ENCODE results near the gene MAFG. TPM values are rescaled to one million over a fixed set of nuclear protein-coding genes. Genes with fewer than 3 reads are reported as not detected.

Gene MAFG
- total RNA-seq, 1 donor from 2014 or later: 23.6 TPM

DNA sequence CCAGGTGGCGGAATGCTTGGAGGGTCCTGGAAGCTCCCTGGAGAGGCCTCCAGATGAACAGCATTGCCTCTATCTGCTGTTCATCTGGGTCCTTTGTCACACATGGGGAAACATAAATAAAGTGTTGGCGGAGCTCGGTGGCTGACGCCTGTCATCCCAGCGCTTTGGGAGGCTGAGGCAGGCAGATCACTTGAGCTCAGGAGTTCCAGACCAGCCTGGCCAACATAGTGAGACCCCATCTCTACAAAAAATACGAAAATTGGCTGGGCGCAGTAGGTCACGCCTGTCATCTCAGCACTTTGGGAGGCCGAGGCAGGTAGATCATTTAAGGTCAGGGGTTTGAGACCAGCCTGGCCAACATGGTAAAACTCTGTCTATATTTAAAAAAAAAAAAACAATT is 17.3 kb upstream of the MAFG start:
- Mint-ChIP-seq H3K27me3 (ENCODE audit: unreplicated experiment) (peaks cover 3% of the 10 kb centered on the region), H3K9me3 (ENCODE audit: unreplicated experiment) (no peaks in the 10 kb centered on the region), H3K4me3 (ENCODE audit: unreplicated experiment) (no peak overlapping the region), H3K27ac (ENCODE audit: unreplicated experiment) (no peak overlapping the region), H3K36me3 (ENCODE audit: low read depth, unreplicated experiment) (no peaks in the 10 kb centered on the region), H3K4me1 (ENCODE audit: unreplicated experiment) (no peaks in the 10 kb centered on the region)
- DNase-seq (ENCODE audit: low spot score): no peak
- no peak for TF ChIP-seq CTCF (IDR thresholded peaks at IDR 0.05; ENCODE audit: unreplicated experiment)

DNA sequence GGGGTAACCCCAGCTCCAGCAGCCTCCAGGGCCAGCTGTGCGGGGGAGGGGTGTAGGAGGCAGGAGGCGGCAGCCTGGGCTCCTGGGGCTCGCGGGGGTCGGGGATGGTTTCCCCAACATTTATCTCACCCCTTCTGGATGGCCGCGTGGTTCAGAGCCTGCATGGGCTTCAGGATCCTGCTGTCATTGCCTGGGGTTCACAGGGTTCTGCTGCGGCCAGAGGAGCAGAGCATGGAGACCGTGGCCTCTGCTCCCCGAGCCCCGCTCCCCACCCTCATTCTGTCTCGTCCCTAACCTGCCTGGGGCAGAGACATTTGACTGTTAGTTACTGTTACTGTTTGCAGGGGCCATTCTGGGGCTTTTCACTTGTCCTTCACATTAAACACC is 14.6 kb upstream of the MAFG start:
- no peak for DNase-seq (ENCODE audit: low spot score)
- H3K9me3 Mint-ChIP-seq (ENCODE audit: unreplicated experiment): no peaks in the 10 kb centered on the region
- no peaks in the 10 kb centered on the region for H3K36me3 Mint-ChIP-seq (ENCODE audit: low read depth, unreplicated experiment)
- peaks cover 7% of the 10 kb centered on the region for H3K4me1 Mint-ChIP-seq (ENCODE audit: unreplicated experiment)
- no peak overlapping the region for H3K27ac Mint-ChIP-seq (ENCODE audit: unreplicated experiment)
- no peak overlapping the region for H3K4me3 Mint-ChIP-seq (ENCODE audit: unreplicated experiment)
- no peak for TF ChIP-seq CTCF (IDR thresholded peaks at IDR 0.05; ENCODE audit: unreplicated experiment)
- H3K27me3 Mint-ChIP-seq (ENCODE audit: unreplicated experiment): peaks cover 11% of the 10 kb centered on the region

DNA sequence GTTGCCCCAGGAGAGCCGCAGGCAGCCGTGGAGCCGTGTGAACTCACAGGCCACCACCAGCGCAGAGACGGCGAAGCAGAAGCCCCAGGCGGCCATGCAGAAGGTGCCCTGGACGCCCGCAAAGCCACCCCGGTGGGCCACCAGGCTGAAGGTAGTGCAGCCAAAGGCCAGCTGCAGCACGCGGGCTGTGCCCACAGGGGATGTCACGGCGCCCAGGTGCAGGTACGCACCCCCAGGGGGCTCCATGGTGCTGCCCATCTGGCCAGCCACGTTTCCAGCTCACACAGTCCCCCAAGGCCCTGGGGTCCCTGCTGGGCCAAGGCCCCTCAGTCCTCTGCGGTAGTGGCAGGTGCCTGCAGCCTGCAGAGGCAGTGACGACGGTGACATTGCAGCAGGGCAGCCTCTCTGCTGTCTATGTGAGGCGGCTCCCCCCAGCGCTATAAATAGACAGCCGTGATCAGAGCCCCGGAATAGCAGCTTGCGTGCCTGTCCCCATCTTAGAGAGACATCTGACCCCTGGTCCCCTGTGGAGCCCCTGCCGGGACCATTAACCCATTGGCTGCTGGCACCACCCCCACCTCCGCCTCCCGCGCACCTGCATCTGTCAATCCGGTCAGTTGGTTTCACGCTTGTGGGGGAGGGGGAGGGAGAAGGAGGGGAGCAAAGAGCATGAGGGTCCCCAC is 14.1 kb upstream of the MAFG start:
- H3K36me3 Mint-ChIP-seq (ENCODE audit: low read depth, unreplicated experiment): no peaks in the 10 kb centered on the region
- H3K27me3 Mint-ChIP-seq (ENCODE audit: unreplicated experiment): peaks cover 10% of the 10 kb centered on the region
- peaks cover 7% of the 10 kb centered on the region for H3K4me1 Mint-ChIP-seq (ENCODE audit: unreplicated experiment)
- no peak for TF ChIP-seq CTCF (IDR thresholded peaks at IDR 0.05; ENCODE audit: unreplicated experiment)
- H3K9me3 Mint-ChIP-seq (ENCODE audit: unreplicated experiment): no peaks in the 10 kb centered on the region
- no peak for DNase-seq (ENCODE audit: low spot score)
- no peak overlapping the region for H3K27ac Mint-ChIP-seq (ENCODE audit: unreplicated experiment)
- H3K4me3 Mint-ChIP-seq (ENCODE audit: unreplicated experiment): no peak overlapping the region

DNA sequence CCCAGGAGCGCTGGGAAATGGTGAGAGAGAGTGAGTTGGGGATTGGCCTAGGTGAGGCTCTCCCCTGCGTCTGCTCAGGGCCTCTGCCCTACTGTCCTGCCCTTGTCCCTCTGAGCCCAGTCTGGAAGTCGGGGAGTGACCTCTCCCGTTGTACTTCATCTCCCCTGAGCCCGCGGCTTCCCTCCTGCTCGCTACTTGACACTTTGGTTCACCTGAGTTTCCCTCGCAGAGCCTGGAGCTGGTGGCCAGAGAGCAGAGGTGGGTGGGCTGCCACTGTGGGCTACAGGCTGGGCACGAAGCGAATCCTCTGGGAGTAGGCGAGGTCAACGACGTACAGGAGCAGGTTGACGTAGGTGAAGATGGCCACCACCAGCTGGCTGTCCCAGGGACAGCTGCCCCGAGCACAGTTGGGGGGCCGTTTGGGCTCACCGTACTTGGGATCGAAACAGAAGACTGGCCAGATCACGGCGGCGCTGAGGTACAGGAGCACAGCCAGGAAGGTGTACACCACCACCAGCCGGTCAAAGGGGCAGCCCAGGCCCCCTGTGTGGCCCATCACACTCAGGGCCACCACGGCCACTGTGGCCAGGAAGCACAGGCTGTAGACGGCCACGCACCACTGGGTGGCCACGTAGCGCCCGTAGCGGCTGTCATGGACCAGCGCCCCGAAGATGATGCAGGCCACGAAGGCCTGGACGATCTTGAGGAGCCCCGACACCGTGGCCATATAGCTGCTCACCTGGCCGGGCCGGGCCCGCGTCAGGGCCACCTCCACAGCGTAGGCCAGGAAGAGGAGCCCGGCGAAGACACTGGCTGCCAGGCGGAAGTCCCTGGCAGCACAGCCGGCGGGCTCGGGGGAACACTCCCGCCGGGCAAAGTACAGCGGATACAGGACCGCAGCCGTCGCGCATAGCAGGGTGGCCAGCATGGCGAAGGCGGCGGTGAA is 13.3 kb upstream of the MAFG start:
- TF ChIP-seq CTCF (IDR thresholded peaks at IDR 0.05; ENCODE audit: unreplicated experiment): no peak
- H3K36me3 Mint-ChIP-seq (ENCODE audit: low read depth, unreplicated experiment): no peaks in the 10 kb centered on the region
- H3K27me3 Mint-ChIP-seq (ENCODE audit: unreplicated experiment): peaks cover 12% of the 10 kb centered on the region
- H3K4me1 Mint-ChIP-seq (ENCODE audit: unreplicated experiment): peaks cover 8% of the 10 kb centered on the region
- no peaks in the 10 kb centered on the region for H3K9me3 Mint-ChIP-seq (ENCODE audit: unreplicated experiment)
- DNase-seq (ENCODE audit: low spot score): no peak
- no peak overlapping the region for H3K27ac Mint-ChIP-seq (ENCODE audit: unreplicated experiment)
- H3K4me3 Mint-ChIP-seq (ENCODE audit: unreplicated experiment): no peak overlapping the region
